ENCODE results near the gene SAMD5. TPM values are rescaled to one million over a fixed set of nuclear protein-coding genes. Genes with fewer than 3 reads are reported as not detected.
A peak's percentile ranks its signal among the peaks of the same experiment; 100 is the strongest.

The SAMD5 gene
- total and polyA plus RNA-seq, 2 donors (not counting 1 experiment from before 2014, with no cell fraction given) = 4.0 to 5.9 TPM

- Histone ChIP-seq H3K79me2 (ENCODE audit: control insufficient read depth, insufficient read depth, low read length) (no peaks in the 10 kb centered on the region), H3K27ac (ENCODE audit: insufficient read depth, low read length) (no peak overlapping the region), H3K36me3 (ENCODE audit: control insufficient read depth, insufficient read depth, low read length) (no peaks in the 10 kb centered on the region), H3K9me3 (ENCODE audit: control insufficient read depth, insufficient read depth, low read depth, low read length) (no peaks in the 10 kb centered on the region), H2AFZ (ENCODE audit: low read length) (no peak overlapping the region), H3K27me3 (ENCODE audit: control insufficient read depth, insufficient read depth, low read length) (no peaks in the 10 kb centered on the region), H4K20me1 (ENCODE audit: control insufficient read depth, extremely low read depth, insufficient read depth, low read length) (no peaks in the 10 kb centered on the region), H3K4me1 (ENCODE audit: control insufficient read depth, extremely low read depth, insufficient read depth, low read length) (no peaks in the 10 kb centered on the region), H3K4me2 (ENCODE audit: extremely low read depth, insufficient read depth, low read length) (no peak overlapping the region), H3K9ac (ENCODE audit: insufficient read depth, low read length) (no peak overlapping the region), H3K4me3 (replicated peaks in 1 of 4; ENCODE audit: control extremely low read depth in 1 of 4, insufficient read depth in 1 of 4, low read depth in 3 of 4, low read length in 4 of 4) (no peak overlapping the region)
- TF ChIP-seq CTCF (conservative IDR thresholded peaks at IDR 0.05 in 1 of 2, IDR thresholded peaks at IDR 0.05 in 1 of 2; ENCODE audit: low read depth in 1 of 2, low read length in 2 of 2) (no peak), EZH2 (IDR thresholded peaks at IDR 0.05; ENCODE audit: low read length, missing control alignments) (no peak)
- DNase-seq (ENCODE audit: low read depth in 2 of 2) = peak in 1 of 2 donors; percentile 48
These were observed 56.1 kb downstream of the SAMD5 start for GRCh38 chr6:147564556-147564955.

- TF ChIP-seq CTCF (conservative IDR thresholded peaks at IDR 0.05 in 1 of 2, IDR thresholded peaks at IDR 0.05 in 1 of 2; ENCODE audit: low read depth in 1 of 2, low read length in 2 of 2) = no peak
- TF ChIP-seq EZH2 (IDR thresholded peaks at IDR 0.05; ENCODE audit: low read length, missing control alignments) = no peak
- Histone ChIP-seq H3K4me1 (ENCODE audit: control insufficient read depth, extremely low read depth, insufficient read depth, low read length) (no peaks in the 10 kb centered on the region), H2AFZ (ENCODE audit: low read length) (no peak overlapping the region), H3K9me3 (ENCODE audit: control insufficient read depth, insufficient read depth, low read depth, low read length) (no peaks in the 10 kb centered on the region), H3K36me3 (ENCODE audit: control insufficient read depth, insufficient read depth, low read length) (no peaks in the 10 kb centered on the region), H3K27ac (ENCODE audit: insufficient read depth, low read length) (no peak overlapping the region), H3K4me2 (ENCODE audit: extremely low read depth, insufficient read depth, low read length) (no peak overlapping the region), H3K79me2 (ENCODE audit: control insufficient read depth, insufficient read depth, low read length) (no peaks in the 10 kb centered on the region), H4K20me1 (ENCODE audit: control insufficient read depth, extremely low read depth, insufficient read depth, low read length) (no peaks in the 10 kb centered on the region), H3K4me3 (replicated peaks in 1 of 4; ENCODE audit: control extremely low read depth in 1 of 4, insufficient read depth in 1 of 4, low read depth in 3 of 4, low read length in 4 of 4) (no peak overlapping the region), H3K9ac (ENCODE audit: insufficient read depth, low read length) (no peak overlapping the region), H3K27me3 (ENCODE audit: control insufficient read depth, insufficient read depth, low read length) (no peaks in the 10 kb centered on the region)
- no peak for DNase-seq (ENCODE audit: low read depth in 2 of 2)
These were observed 57.9 kb downstream of the SAMD5 start for GRCh38 chr6:147566244-147566898.

GRCh38 chr6:147567141-147567805, 58.8 kb downstream of the SAMD5 start:
- H3K9ac ChIP-seq (ENCODE audit: insufficient read depth, low read length) = no peak overlapping the region
- H3K4me3 ChIP-seq (replicated peaks in 1 of 4; ENCODE audit: control extremely low read depth in 1 of 4, insufficient read depth in 1 of 4, low read depth in 3 of 4, low read length in 4 of 4) = no peak overlapping the region
- H3K79me2 ChIP-seq (ENCODE audit: control insufficient read depth, insufficient read depth, low read length) = no peaks in the 10 kb centered on the region
- H3K27me3 ChIP-seq (ENCODE audit: control insufficient read depth, insufficient read depth, low read length) = no peaks in the 10 kb centered on the region
- TF ChIP-seq EZH2 (IDR thresholded peaks at IDR 0.05; ENCODE audit: low read length, missing control alignments) (no peak), CTCF (conservative IDR thresholded peaks at IDR 0.05 in 1 of 2, IDR thresholded peaks at IDR 0.05 in 1 of 2; ENCODE audit: low read depth in 1 of 2, low read length in 2 of 2) (no peak)
- H3K36me3 ChIP-seq (ENCODE audit: control insufficient read depth, insufficient read depth, low read length) = no peaks in the 10 kb centered on the region
- peak in 1 of 2 donors; percentile 15 for DNase-seq (ENCODE audit: low read depth in 2 of 2)
- no peak overlapping the region for H3K27ac ChIP-seq (ENCODE audit: insufficient read depth, low read length)
- no peak overlapping the region for H3K4me2 ChIP-seq (ENCODE audit: extremely low read depth, insufficient read depth, low read length)
- H4K20me1 ChIP-seq (ENCODE audit: control insufficient read depth, extremely low read depth, insufficient read depth, low read length) = no peaks in the 10 kb centered on the region
- no peaks in the 10 kb centered on the region for H3K9me3 ChIP-seq (ENCODE audit: control insufficient read depth, insufficient read depth, low read depth, low read length)
- no peak overlapping the region for H2AFZ ChIP-seq (ENCODE audit: low read length)
- no peaks in the 10 kb centered on the region for H3K4me1 ChIP-seq (ENCODE audit: control insufficient read depth, extremely low read depth, insufficient read depth, low read length)
